GM18511 (cell line): ENCODE data around the gene CALY.

ENCODE experiments used
- ATAC-seq: cut with Tn5 transposase; IDR thresholded peaks from one replicate; pipeline ENCODE4 v1.9.1; 2021; ENCODE audit warnings: mild to moderate bottlenecking, moderate library complexity; ENCODE audit not compliant: unreplicated experiment

Gene CALY

DNA sequence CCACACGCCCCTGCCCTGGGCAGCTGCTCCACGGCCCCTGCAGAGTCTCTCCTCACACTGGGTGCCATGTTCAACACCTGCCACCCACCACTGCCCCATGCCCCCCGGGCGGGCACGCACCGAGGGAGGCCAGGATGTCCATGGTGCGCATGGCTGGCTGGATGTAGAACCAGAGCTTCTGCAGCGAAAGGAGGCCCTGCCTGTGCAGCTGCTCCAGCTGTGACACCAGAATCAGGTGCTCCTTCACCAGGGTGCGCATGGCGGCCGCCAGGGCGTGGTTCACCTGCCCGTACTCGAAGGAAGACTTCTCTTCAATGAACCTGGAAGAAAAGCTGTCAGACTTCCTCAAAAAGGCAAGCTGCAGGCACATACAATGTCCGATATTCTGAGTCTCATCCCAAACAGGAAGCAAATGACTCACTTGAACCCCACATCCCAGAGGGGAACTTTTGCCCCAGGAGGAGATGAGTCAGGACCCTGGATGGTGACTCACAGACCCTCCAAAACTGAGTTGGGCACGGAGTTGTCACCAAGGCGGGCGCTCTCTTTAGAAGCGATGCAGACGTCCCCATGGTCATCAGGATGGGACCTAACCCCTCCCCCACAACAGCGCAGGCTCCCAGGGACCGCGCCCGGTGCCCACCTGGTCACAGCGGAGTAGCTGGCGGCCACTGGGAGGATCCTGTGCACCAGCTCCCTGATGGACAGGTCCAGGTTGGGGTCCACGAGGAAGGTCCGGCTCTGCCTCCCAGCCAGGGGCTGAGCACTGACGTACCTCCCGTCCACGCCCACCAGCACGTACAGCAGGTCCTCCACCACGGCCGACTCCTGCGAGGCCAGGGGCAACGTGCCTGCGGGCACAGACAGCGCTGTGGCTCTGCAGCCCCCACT lies 43.5 kb downstream of the CALY start:
- ATAC-seq = no peak

- no peak for ATAC-seq
Observed at GRCh38 chr10:133289761-133290160, 46.9 kb downstream of the CALY start.

DNA sequence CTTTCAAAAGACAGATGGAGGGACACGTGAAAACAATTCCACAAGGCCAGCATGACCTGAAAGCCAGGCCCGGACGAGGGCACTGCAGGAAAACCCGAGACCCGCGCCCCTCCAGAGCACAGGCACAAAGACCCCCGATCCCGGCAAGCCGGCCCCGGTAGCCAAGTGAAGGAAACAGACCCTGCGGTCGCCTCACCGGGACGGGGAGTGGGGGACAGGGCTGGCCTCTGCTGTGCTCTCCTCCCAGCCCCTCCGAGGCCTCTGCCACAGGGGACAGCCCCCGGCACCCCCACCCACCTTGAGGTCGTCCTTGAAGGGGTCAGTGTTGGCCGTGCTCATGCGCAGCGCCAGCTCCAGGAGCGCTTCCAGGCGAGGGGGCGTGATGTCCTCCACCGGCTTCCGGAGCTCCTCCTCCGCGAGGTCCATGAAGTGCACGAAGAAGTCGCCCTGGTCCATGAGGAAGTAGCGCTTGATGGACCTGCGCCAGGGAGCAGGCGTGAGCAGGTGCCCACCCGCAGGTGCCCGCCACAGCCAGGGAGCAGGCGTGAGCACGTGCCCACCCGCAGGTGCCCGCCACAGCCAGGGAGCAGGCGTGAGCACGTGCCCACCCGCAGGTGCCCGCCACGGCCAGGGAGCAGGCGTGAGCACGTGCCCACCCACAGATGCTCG lies 48.7 kb downstream of the CALY start:
- ATAC-seq = no peak

GRCh38 chr10:133286366-133286765 lies 50.3 kb downstream of the CALY start:
- no peak for ATAC-seq

GRCh38 chr10:133285217-133285616 lies 51.5 kb downstream of the CALY start:
- no peak for ATAC-seq

- ATAC-seq = no peak
Observed at GRCh38 chr10:133283931-133284330, 52.8 kb downstream of the CALY start.

- no peak for ATAC-seq
Observed at GRCh38 chr10:133282846-133283390, 53.8 kb downstream of the CALY start.

DNA sequence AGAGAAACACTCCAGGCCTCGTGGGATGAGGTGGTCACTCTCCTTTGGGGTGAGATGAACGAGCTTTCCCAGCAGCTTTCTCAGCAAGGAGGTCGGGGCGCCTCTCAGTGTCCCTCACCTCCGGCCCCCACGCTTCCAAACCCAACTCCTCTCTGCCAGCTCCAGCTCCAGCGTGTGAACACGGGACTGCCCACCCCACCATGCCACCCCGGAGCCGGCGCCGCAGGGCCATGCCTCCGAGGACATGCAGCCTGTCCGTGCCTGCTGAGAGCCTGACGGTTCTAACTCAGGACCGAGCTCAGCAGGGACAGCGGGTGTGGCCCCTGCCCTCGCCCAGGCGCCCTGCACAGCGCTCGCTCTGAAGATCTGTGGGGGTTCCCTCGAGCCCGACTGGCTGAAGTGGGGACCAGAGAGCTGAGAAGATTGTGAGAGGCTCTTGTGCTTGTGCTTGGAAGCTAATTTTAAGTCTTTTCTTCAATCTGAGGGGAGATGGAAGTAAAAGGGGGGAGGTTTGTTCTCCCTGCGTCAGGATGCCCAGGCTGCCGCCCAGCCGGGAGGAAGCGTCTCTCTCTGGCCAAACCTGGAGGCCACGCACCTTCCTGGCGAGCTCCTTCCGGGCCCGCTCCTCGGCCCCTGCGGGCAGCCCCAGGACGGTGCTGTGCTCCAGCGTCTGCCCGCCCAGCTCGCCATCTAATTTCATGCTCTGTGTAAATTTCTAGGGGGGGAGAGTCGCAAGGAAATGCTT lies 54.9 kb downstream of the CALY start:
- ATAC-seq = no peak

GRCh38 chr10:133281084-133281483 lies 55.6 kb downstream of the CALY start:
- ATAC-seq = no peak

DNA sequence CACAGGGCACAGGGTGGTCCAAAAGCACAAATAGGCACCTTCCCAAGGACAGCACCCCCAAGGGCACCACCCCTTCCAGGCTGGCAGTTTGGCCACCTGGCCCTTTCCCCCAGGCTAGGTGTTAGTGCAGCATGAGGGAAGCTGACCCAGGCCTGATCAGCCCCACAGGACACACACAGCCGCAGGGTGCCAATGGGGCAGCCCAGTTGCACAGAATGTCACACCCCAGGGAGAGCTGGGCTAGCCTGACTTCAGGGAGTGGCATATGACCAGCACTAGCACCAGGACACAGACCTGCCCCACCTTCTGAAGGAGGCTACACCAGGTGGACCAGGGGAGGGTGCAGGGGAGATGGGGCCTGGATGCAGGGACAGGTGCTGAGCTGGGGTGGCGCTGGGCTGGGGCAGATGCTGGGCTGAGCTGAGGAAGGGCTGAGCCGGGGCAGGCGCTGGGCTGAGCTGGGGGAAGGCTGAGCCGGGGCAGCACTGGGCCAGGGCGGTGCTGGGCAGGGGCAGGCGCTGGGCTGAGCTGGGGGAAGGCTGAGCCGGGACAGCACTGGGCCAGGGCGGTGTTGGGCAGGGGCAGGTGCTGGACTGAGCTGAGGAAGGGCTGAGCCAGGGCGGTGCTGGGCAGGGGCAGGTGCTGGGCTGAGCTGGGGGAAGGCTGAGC lies 56.2 kb downstream of the CALY start:
- no peak for ATAC-seq

DNA sequence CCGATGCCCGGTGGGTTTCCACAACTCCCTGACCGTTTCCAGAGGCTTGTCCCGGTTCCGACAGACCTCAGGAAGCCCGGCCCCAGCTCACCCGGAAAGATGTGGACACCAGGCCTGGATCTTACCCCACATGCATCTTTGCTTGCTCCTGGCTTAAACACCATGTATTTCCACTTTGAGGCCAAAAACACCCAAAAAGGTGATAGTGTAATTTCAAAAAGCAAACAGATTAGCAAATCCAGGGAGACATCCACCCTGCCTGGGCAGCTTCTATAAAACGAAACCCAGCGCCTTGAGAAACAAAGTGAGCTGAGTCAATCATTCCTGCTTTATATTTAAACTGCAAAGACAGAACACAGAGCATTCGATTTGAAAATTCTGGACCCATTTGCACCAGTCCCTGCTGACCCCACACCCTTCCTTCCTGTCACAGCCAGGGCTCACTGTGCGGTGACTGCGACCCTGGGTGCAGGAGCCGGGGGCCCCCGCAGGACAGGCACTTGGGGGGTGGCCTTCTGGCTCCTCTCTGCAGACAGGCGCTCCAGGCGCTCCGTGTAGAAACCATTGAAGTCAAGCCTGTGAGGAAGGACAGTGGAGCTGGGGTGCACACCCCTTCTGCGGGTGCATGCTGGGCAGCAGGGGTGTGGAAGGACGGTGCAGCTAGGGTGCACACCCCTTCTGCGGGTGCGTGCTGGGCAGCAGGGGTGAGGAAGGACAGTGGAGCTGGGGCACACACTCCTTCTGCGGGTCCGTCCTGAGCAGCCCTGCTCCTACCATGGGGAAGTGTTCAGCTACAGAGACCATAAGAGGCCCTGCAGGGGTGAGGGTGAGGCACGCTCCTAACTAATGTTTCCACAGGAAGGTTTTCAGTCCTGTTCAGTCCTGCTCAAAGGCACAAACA lies 57.1 kb downstream of the CALY start:
- ATAC-seq = no peak

DNA sequence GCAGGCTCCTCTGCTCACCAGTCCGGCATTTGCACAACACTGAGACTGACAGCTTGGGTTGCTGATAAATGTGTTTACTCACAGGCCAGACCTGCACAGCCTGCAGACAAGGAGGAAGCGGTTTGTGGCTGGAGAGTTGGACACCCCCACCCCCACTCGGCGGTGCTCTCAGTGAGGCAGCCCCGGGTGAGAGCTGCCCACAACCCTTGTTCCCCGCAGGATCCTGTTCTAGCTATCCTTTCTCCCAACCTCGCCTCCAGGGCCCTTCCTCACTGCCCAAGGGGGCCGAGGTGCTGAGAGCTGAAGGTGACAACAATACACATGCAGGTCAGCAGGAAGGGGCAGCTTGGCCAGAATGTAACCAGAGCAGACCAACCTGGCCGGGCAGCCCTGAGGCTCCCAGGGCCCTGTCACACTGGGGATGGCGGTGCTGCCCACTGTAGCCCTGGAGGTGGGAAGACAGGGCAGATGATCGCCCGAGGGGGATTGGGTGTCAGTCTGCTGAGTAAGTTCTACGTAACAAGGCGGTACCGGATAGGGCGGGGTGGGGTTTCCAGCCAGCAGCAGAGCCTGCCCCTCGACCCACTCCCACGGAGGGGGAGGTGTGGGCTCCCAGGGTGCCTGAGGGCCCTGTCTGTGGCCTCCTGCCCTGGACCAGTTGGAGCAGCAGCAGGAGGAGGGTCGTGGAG lies 58.0 kb downstream of the CALY start:
- ATAC-seq = peak; percentile 36

GRCh38 chr10:133277993-133278576 lies 58.6 kb downstream of the CALY start:
- ATAC-seq = no peak

GRCh38 chr10:133277277-133277992 lies 59.3 kb downstream of the CALY start:
- no peak for ATAC-seq

DNA sequence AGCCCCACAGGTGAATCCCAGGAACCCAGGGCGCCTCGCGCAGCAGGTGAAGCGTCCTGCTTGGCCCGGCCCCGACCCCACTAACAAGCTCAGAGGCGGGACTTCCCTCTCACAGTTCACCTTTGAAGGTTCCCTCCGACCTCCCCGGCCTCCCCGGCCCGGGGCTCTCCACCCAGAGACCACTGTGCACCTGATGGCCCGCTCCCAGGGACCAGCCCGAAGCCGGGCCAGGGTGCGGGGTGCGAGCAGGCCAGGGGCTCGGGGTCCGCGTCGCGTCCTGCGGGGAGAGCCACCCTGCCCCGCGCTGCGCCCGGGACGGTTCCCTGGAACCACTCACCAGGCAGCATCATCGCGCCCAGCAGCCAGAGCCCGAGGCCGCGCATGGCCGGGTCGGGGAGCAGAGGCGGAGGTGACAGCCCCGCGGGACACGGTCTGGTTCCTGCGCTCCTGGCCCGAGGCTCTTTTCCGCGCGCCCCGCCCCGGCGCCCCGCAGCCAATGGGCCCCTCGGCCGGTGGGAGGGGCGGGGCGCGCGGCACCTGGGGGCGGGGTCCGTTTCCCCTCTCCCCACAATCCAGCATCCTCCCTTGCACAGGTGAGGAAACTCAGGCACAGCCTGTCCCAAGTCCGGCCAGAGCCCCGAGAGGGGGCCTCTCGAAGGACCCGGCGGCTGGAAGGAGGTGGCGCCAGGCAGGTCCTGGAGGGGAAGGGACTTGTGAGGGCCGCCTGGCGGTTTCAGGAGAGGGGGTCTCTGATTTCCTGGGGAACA lies 60.1 kb downstream of the CALY start, which contains the start of gene ADAM8:
TSS of gene ADAM8 (minus strand) at position 434 of the 767 bp plus-strand sequence. CDS start at position 383, 51 bp downstream.
- ATAC-seq = peak; percentile 53

- peak; percentile 1 for ATAC-seq
Observed at GRCh38 chr10:133276100-133276434, 60.6 kb downstream of the CALY start.

DNA sequence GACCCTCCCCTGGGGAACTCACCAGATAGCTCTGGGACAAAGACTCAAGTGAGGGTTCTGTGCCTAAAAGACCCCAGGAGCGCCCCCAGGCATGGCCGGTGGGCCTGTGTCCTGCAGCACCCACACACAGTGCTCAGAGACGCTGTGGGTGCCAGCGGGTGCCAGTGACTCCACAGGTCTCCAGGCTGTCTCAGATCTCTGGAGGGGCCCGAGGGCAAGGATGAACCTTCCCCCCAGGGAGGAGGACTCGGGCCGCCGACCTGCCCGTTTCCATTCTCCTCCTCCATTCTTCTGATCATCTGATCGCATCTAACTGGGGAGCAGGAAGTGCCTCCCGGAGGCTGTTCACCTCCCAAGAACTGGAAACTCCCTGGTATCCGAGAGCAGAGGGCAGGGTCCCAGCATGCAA lies 61.0 kb downstream of the CALY start:
- peak; percentile 52 for ATAC-seq
